Neuronal stem cell (in vitro differentiated cells): ENCODE data around the gene MROH2A.

Source experiments
- DNase-seq: peaks from one replicate; pipeline ENCODE4 v3.0.0-alpha.2; 2013; ENCODE audit warnings: low spot score
- H2AFZ ChIP-seq: one replicate; pipeline ENCODE4 v1.6.1; 2013; ENCODE audit warnings: mild to moderate bottlenecking, low read length, inconsistent platforms
- H2AK5ac ChIP-seq: 2 replicates; pipeline ENCODE4 v1.6.1; 2013; ENCODE audit warnings: low read depth, mild to moderate bottlenecking, inconsistent platforms, low read length, moderate library complexity, mixed read lengths
- H2BK120ac ChIP-seq: 2 replicates; pipeline ENCODE4 v1.6.1; 2013; ENCODE audit warnings: low read depth, mild to moderate bottlenecking, inconsistent platforms, low read length, moderate library complexity, mixed read lengths
- H2BK12ac ChIP-seq: one replicate; pipeline ENCODE4 v1.6.1; 2013; ENCODE audit warnings: low read length, inconsistent platforms
- H2BK15ac ChIP-seq: 2 replicates; pipeline ENCODE4 v1.6.1; 2013; ENCODE audit warnings: mild to moderate bottlenecking, low read length, inconsistent platforms, mixed read lengths
- H2BK5ac ChIP-seq: one replicate; pipeline ENCODE4 v1.6.1; 2013; ENCODE audit warnings: inconsistent platforms, mild to moderate bottlenecking, low read length, moderate library complexity
- H3K14ac ChIP-seq: one replicate; pipeline ENCODE4 v1.6.1; 2013; ENCODE audit warnings: low read length, inconsistent platforms
- H3K18ac ChIP-seq: 2 replicates; pipeline ENCODE4 v1.6.1; 2013; ENCODE audit warnings: low read length, inconsistent platforms
- H3K23ac ChIP-seq: 2 replicates; pipeline ENCODE4 v1.6.1; 2013; ENCODE audit warnings: low read depth, mild to moderate bottlenecking, mixed read lengths, low read length, inconsistent platforms; ENCODE audit not compliant: poor library complexity
- H3K27ac ChIP-seq: replicated peaks from 3 replicates; pipeline ENCODE4 v1.5.1; 2013; ENCODE audit warnings: low read length, inconsistent platforms
- H3K27me3 ChIP-seq, 3 experiments: 2 replicates each; pipeline ENCODE4 v1.6.1; 2013; ENCODE audit warnings: low read length in 3 of 3, mild to moderate bottlenecking in 2 of 3, inconsistent platforms in 1 of 3, low read depth in 1 of 3, mixed read lengths in 1 of 3, moderate library complexity in 1 of 3; ENCODE audit not compliant: control insufficient read depth in 3 of 3, insufficient read depth in 3 of 3
- H3K36me3 ChIP-seq, 2 donors: replicated peaks in 1 of 2; 2 replicates each; pipeline ENCODE4 v1.6.1; 2013; ENCODE audit warnings: low read length in 2 of 2; ENCODE audit not compliant: control insufficient read depth in 2 of 2, insufficient read depth in 2 of 2
- H3K4ac ChIP-seq: 2 replicates; pipeline ENCODE4 v1.6.1; 2013; ENCODE audit warnings: inconsistent platforms, mild to moderate bottlenecking, low read length, moderate library complexity
- H3K4me1 ChIP-seq, 2 donors: 1 replicate in 1 of 2; 2 replicates in 1 of 2; pipeline ENCODE4 v1.6.1; 2013; ENCODE audit warnings: low read length in 2 of 2, low read depth in 1 of 2; ENCODE audit not compliant: control insufficient read depth in 2 of 2, insufficient read depth in 1 of 2
- H3K4me2 ChIP-seq: one replicate; pipeline ENCODE4 v1.6.1; 2013; ENCODE audit warnings: mild to moderate bottlenecking, low read length, inconsistent platforms; ENCODE audit not compliant: insufficient read depth, poor library complexity, severe bottlenecking
- H3K4me3 ChIP-seq, 2 donors: 2 replicates each; pipeline ENCODE4 v1.5.1; 2013; ENCODE audit warnings: low read length in 2 of 2, mild to moderate bottlenecking in 2 of 2, inconsistent platforms in 1 of 2, moderate library complexity in 1 of 2
- H3K79me1 ChIP-seq: one replicate; pipeline ENCODE4 v1.6.1; 2013; ENCODE audit warnings: low read depth, mild to moderate bottlenecking, inconsistent platforms, low read length, moderate library complexity
- H3K9ac ChIP-seq: one replicate; pipeline ENCODE4 v1.6.1; 2013; ENCODE audit warnings: mild to moderate bottlenecking, low read depth, low read length, inconsistent platforms; ENCODE audit not compliant: poor library complexity
- H3K9me3 ChIP-seq, 2 donors: replicated peaks in 1 of 2; 2 replicates each; pipeline versions ENCODE3 to v1.6.1; 2013; ENCODE audit warnings: low read length in 2 of 2, mild to moderate bottlenecking in 2 of 2, inconsistent platforms in 1 of 2, low read depth in 1 of 2, mixed read lengths in 1 of 2, moderate library complexity in 1 of 2; ENCODE audit not compliant: control insufficient read depth in 2 of 2, insufficient read depth in 1 of 2
- H4K8ac ChIP-seq: one replicate; pipeline ENCODE4 v1.6.1; 2013; ENCODE audit warnings: low read depth, mild to moderate bottlenecking, inconsistent platforms, low read length, moderate library complexity
- H4K91ac ChIP-seq: one replicate; pipeline ENCODE4 v1.6.1; 2013; ENCODE audit warnings: low read length, low read depth, mild to moderate bottlenecking, inconsistent platforms; ENCODE audit not compliant: poor library complexity
- WGBS, 2 donors: extraction: QIAGEN DNeasy Blood & Tissue Kit; methylation state at CpG; one replicate each; pipeline ENCODE4 v1.1.7; 2013; ENCODE audit warnings: missing lambda C conversion rate in 2 of 2, mixed read lengths in 1 of 2; ENCODE audit not compliant: insufficient read length in 2 of 2, insufficient replicate concordance in 1 of 2; ENCODE audit errors: extremely low coverage in 2 of 2; 5-methylcytosine and 5-hydroxymethylcytosine counted together

Gene MROH2A

GRCh38 chr2:233761040-233761769 is 16.9 kb upstream of the MROH2A start:
- no peak overlapping the region for H2BK15ac ChIP-seq
- H3K23ac ChIP-seq = no peak overlapping the region
- no CpG with 5 or more reads among the region's 4 CpGs for WGBS, 2 donors
- H3K14ac ChIP-seq = no peak overlapping the region
- no peaks in the 10 kb centered on the region for H3K4me1 ChIP-seq
- H2BK120ac ChIP-seq = no peak overlapping the region
- H2AK5ac ChIP-seq = no peak overlapping the region
- H3K18ac ChIP-seq = no peak overlapping the region
- H3K36me3 ChIP-seq = no peaks in the 10 kb centered on the region
- no peaks in the 10 kb centered on the region for H3K79me1 ChIP-seq
- H3K4me3 ChIP-seq = no peak overlapping the region
- H3K4me2 ChIP-seq = no peak overlapping the region
- H3K27me3 ChIP-seq = no peaks in the 10 kb centered on the region
- H2BK12ac ChIP-seq = no peak overlapping the region
- H3K27ac ChIP-seq = no peak overlapping the region
- no peak overlapping the region for H3K9ac ChIP-seq
- H2AFZ ChIP-seq = no peak overlapping the region
- no peak overlapping the region for H4K8ac ChIP-seq
- no peak overlapping the region for H2BK5ac ChIP-seq
- H3K4ac ChIP-seq = no peak overlapping the region
- DNase-seq = no peak
- no peaks in the 10 kb centered on the region for H3K9me3 ChIP-seq
- H4K91ac ChIP-seq = no peak overlapping the region

DNA sequence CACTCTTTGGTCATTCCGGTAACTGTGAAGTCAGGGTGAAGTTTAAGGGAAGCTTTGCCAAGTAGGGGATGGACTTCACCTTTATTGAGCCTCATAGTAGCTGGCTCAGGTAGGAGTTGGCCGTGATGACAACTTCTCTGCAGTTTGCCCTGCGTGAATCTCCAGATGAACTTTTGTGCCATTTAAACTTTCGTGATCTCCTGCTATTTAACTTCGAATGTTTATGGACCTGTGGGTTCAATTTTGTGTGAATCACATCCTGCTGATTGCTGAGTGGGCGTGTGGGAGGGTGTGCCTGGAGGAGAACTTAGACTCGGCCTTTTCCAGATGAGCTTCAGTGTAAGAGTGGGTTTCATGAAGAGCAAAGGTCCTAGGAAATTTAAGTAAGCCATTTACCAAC is 13.9 kb upstream of the MROH2A start:
- H4K8ac ChIP-seq = no peak overlapping the region
- H3K79me1 ChIP-seq = no peaks in the 10 kb centered on the region
- no peak overlapping the region for H3K23ac ChIP-seq
- no peak overlapping the region for H2AK5ac ChIP-seq
- no peak overlapping the region for H2BK5ac ChIP-seq
- H3K18ac ChIP-seq = no peak overlapping the region
- H2BK12ac ChIP-seq = no peak overlapping the region
- no peak overlapping the region for H3K4me3 ChIP-seq
- no peak overlapping the region for H3K9ac ChIP-seq
- peaks cover under 1 to 5% of the 10 kb centered on the region in 2 donors for H3K9me3 ChIP-seq
- DNase-seq = no peak
- no peak overlapping the region for H4K91ac ChIP-seq
- no peak overlapping the region for H2AFZ ChIP-seq
- no peaks in the 10 kb centered on the region for H3K27me3 ChIP-seq
- peaks cover 3 to 6% of the 10 kb centered on the region in 2 donors for H3K4me1 ChIP-seq
- no peak overlapping the region for H3K27ac ChIP-seq
- no peak overlapping the region for H3K14ac ChIP-seq
- WGBS, 2 donors = no CpG with 5 or more reads among the region's 7 CpGs
- H3K4ac ChIP-seq = no peak overlapping the region
- H3K4me2 ChIP-seq = no peak overlapping the region
- H3K36me3 ChIP-seq = no peaks in the 10 kb centered on the region
- no peak overlapping the region for H2BK120ac ChIP-seq
- no peak overlapping the region for H2BK15ac ChIP-seq

GRCh38 chr2:233764761-233765160 is 13.4 kb upstream of the MROH2A start:
- Histone ChIP-seq H3K14ac (no peak overlapping the region), H4K8ac (no peak overlapping the region), H3K27ac (no peak overlapping the region), H3K18ac (no peak overlapping the region), H3K4ac (no peak overlapping the region), H3K9me3 (peaks cover 2 to 9% of the 10 kb centered on the region in 2 donors), H2AFZ (no peak overlapping the region), H2BK15ac (no peak overlapping the region), H2BK5ac (no peak overlapping the region), H3K4me3 (no peak overlapping the region), H4K91ac (no peak overlapping the region), H3K9ac (no peak overlapping the region), H3K79me1 (no peaks in the 10 kb centered on the region), H2BK120ac (no peak overlapping the region), H3K4me2 (no peak overlapping the region), H3K27me3 (no peaks in the 10 kb centered on the region), H2BK12ac (no peak overlapping the region), H3K4me1 (peaks cover 3 to 6% of the 10 kb centered on the region in 2 donors), H3K36me3 (no peaks in the 10 kb centered on the region), H3K23ac (no peak overlapping the region), H2AK5ac (no peak overlapping the region)
- no peak for DNase-seq
- no CpG with 5 or more reads among the region's 3 CpGs for WGBS, 2 donors

GRCh38 chr2:233766416-233766815 is 11.7 kb upstream of the MROH2A start:
- no peak overlapping the region for H4K8ac ChIP-seq

More at GRCh38 chr2:233766416-233766815, 11.7 kb upstream of the MROH2A start:
- Histone ChIP-seq H3K18ac (peak overlapping the region; percentile 57), H3K9me3 (peaks cover 2 to 9% of the 10 kb centered on the region in 2 donors), H2AFZ (no peak overlapping the region), H3K36me3 (no peaks in the 10 kb centered on the region), H2AK5ac (no peak overlapping the region), H3K27ac (no peak overlapping the region), H3K9ac (no peak overlapping the region), H3K4me3 (no peak overlapping the region), H3K4me2 (no peak overlapping the region), H2BK5ac (no peak overlapping the region), H2BK15ac (no peak overlapping the region), H2BK12ac (no peak overlapping the region), H3K27me3 (no peaks in the 10 kb centered on the region), H3K4ac (no peak overlapping the region), H3K79me1 (no peaks in the 10 kb centered on the region), H3K23ac (no peak overlapping the region), H3K14ac (no peak overlapping the region), H2BK120ac (no peak overlapping the region), H4K91ac (no peak overlapping the region), H3K4me1 (peaks cover 3 to 6% of the 10 kb centered on the region in 2 donors)
- no peak for DNase-seq
- WGBS, 2 donors = no CpG with 5 or more reads among the region's 4 CpGs
